Globus pallidus (tissue), 1 donor: ENCODE results near the gene MYO7B.
A peak's percentile ranks its signal among the peaks of the same experiment; 100 is the strongest.
"Not testable (repeated sequence)": the region's sequence is repeated elsewhere in the genome, so short reads cannot be mapped to it uniquely, and the experiment has no call there.

ENCODE experiments used
- DNase-seq: peaks from one replicate; pipeline ENCODE4 v3.0.0-alpha.2; 2015; ENCODE audit warnings: low spot score

Gene MYO7B

DNA sequence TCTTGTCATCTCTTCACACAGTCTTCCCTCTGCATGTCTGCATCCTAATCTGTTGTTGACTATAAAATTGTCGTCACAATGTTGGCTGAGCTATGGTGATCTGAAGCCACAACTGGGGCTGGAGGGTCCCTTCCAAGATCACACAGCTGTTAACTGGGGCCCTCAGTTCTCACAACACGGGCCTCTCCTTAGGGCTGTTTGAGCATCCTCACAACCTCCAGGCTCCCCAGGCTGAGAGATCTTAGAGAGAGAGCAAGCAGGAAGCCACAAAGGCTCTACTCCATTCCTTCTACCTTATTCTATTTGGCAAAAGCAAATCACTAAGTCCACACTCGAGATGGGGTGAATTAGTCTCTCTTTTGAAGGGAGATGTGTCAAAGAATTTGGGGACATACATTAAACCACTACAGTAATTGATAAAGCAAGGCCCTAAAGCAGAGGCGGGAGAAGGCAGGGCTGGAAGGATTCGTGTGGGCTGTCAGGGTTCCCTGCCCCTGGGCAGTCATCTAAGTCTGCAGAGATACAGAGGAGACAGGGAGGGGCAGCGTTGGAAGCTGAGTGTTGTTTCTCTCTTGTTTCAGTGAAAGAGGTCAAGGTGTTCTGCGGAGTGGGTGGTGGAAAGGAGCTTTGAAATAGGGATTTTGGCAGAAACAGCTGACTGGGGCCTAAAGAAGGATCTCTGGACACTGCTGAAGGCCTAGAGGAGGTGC, 15.9 kb downstream of the MYO7B start:
- no peak for DNase-seq

DNA sequence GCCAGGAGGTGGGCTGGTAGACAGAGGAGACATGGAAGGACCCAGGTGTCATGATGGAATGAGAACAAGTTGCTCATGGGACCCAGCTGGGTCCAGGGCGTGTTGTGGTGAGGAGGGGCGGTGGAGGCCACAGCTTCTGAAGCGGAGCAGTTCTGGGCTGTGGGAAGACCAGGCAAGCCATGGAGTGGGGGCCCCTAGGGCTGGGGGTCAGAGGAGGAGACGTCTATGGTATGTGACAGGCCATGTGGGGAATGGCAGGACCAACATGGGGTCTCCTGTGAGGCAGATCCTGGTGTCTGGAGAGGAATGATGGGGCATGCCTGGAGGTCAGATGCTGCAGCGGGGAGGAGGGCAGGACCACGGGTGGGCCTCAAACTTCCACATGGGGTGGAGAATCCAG, 16.9 kb downstream of the MYO7B start:
- no peak for DNase-seq

DNA sequence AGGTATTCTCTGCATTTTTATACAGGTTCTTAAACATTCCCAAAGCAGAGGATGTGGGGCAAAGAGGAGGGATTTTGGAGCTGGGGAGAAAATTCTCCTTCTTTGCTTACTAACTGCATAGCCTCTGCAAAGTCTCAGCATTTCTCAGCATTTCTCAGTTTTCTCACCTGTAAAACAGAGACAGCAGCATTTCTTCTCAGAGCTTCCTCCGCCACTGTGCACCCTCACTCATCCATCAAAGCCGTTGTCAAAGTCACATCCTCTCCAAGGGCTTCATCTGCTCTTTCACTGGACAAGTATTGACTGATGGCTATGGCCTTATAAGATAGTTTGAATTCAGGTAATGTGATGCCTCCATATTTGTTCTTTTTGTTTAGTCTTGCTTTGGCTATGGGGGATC, 17.4 kb downstream of the MYO7B start:
- no peak for DNase-seq

DNA sequence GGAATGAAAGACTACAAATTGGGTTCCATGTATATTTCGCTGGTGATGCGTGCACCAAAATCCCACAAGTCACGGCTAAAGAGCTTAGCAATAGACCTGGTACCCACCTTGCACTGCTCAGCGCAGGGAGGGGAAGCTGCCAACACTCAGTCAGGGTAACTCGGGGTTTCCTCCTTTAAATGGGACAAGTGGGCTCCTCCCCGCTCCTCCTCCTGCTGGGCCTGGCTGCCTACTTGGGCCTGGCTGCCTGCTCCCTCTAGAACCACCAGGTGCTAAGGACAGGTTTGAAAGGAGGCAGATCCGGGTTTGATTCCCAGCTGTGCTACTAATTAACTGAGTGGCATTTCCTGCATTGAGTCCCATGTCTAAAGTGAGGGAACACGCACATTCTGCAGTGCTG, 23.4 kb downstream of the MYO7B start:
- DNase-seq = no peak

DNA sequence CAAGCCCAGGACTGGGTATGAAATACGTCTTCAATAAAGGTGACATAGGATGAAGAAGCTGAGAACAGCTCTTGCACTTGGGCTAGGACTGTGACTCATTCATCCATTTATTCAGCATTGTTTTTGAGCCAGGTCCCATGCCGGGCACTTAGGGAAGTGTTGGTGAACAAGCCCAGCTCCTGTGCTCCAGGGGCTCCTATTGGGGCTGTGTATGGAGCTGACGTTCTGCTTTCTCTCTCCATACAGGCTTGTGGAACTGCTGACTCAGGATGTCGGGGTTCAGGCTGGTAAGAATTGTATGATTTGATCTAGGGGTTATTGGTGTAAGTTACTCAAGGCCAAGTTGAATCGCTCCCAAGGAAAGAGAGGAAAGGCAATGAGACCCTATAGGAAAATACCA, 24.0 kb downstream of the MYO7B start:
- DNase-seq = no peak

DNA sequence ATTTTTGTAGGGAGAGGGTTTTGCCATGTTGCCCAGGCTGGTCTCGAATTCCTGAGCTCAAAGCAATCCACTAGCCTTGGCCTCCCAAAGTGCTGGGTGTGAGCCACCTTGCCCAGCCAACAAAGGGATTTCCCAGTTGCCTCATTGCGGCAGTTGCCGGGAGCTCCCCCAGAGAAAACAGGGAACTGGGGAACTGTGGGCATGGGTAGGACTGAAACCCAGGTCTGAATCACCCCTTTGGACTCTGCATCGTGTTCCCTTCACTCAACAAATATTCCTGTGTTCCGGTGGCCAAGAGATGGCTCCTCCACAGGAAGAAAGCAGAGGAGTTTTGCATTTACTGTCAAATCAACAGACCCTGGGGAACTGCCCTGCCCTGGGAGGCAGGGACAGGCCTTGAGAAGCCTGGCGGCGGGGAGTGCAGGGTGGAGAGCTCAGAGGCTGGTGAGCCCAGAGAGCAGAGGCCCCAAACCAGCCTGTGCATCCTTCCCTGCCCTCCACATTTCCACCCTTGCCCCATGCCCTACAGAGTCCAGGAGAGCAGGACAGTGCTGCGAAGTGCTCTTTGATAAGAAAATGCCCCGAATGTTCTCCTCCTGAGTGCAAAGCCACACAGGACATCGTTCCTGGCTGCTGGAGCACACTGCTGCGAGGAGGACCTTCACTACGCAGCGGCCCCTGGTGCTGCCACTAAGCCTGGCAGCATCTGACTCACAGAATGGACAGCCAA, 24.9 kb downstream of the MYO7B start:
- DNase-seq = peak; percentile 52

DNA sequence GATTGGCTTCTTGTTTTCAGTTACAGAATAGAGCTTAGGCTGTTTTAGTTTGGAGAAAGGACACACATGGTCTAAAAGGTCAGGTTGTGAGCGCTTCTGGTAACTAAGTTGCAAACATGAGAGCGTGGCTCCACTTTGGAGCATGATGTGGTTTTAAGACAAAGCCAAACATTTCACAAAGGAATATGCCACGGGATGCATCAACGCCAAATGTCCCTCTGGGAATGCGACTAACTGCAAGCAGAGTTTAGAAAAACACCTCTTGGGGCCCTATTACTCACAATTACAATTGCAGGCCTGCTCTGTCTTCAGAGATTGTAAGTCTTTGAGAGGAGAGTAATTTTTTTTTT, 25.4 kb downstream of the MYO7B start:
- no peak for DNase-seq

DNA sequence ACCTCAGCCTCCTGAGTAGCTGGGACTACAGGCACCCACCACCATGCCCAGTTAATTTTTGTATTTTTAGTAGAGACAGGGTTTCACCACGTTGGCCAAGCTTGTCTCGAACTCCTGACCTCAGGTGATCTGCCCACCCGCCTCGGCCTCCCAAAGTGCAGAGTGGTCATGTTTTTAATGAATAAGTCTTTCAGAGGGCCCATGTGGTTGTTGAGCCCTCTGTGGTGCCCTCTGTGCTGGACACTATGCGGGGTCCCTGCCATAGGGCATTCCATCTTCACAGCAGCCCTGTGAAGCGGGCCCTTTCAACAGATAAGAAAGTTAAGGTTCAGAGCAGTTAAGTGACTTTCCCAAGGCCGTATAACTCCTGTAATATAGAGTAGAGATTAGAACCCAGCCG, 25.9 kb downstream of the MYO7B start:
- no peak for DNase-seq

DNA sequence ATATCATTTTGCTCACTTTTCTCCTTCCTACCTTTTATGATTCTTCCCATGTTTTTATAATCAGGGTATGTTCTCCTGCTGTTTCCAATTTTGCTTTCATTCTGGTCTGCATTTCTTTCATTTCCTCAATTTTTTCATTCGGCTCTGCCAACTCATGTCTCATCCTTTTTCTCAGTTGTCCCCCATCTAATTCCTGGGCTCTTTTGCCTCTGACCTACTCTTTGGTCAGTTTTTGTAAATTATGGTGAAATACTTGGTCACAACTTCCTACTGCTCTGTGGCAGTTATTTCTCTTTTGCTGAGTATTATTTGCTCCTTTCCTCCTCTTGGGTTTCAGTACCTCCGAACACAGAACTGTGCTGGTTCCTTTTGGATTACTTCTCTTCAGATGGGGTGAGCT, 27.5 kb downstream of the MYO7B start:
- DNase-seq = no peak

DNA sequence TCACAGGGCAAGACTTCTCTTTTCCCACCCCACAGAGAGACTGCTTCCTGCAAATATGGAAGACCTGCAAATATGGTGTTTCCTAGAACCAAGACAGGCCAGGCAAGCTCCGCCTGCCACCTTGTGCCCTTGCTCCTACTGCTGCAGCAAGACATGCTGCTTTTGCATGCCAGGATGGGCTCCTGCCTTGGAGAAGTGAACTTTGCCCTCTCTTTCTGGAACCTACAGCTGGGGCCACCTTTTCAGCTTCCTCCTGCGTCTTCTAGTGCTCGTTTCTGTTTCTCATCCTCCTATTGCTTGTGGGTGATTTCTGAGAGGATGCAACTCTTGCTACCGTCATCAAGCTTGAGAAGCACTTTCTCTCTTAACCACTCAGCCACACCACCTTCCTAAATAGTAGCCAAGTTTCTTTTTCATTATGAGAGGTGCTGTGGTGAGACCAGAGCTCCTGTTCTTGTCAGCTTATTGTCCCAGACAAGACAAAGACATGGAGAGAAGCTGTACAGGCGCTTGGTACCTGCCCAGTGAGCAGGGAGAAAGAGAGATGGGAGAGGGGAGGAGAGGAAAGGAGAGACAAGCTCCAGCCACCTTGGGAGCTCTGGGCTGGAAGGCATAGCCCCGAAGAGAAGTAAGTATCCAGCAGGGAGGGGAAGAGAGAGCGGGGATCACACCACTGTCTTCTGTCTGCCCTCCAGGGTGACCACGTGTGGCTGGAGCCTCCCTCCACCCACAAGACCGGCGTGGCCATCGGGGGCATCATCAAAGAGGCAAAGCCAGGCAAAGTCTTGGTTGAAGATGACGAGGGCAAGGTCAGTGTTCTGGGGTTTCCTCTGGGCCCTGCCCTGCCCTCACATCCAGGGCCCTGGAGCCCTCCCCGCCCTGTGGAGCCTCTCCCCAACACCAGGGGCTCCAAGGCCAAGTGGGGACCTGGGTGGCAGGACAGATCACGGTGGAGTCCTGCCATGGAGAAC, 28.3 kb downstream of the MYO7B start:
- no peak for DNase-seq

DNA sequence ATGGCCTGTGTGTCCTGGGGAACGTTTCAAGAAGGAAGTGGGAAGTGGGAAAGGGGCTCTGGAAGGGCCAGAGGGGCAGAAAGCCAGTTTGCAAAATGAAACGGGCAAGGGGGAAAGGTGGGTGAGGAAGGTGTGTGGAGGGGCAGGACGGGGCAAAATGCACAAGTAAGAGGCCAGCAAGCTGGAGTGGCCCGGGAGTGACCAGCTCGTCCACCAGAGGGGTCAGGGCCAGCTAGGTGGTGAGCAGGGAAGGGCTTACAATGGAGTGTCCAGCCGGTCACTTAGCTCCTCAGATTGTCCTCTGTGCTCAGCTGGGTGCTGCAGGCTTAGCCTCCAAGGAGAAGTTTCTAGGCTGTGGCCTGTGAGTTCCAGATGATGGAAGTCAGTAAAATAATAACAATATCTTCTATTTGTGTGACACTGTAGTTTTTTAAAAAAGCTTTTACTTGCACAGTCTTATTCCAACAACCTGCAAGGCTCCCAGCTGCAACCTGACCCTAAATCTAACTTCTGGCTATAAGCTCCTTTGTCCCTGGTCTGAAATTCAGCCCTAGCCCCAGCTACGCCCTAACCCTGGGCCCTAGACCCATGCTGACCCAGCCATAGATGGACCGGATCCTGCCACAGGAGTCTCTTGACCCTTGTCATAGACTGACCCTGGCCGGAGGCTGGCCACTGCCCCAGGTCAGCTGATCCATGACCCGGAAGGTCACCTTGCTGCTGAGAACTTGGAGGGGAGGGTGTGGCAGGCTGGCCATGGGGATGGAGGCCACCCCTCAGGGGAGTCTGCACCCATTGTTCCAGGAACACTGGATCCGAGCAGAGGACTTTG, 29.2 kb downstream of the MYO7B start:
- no peak for DNase-seq

DNA sequence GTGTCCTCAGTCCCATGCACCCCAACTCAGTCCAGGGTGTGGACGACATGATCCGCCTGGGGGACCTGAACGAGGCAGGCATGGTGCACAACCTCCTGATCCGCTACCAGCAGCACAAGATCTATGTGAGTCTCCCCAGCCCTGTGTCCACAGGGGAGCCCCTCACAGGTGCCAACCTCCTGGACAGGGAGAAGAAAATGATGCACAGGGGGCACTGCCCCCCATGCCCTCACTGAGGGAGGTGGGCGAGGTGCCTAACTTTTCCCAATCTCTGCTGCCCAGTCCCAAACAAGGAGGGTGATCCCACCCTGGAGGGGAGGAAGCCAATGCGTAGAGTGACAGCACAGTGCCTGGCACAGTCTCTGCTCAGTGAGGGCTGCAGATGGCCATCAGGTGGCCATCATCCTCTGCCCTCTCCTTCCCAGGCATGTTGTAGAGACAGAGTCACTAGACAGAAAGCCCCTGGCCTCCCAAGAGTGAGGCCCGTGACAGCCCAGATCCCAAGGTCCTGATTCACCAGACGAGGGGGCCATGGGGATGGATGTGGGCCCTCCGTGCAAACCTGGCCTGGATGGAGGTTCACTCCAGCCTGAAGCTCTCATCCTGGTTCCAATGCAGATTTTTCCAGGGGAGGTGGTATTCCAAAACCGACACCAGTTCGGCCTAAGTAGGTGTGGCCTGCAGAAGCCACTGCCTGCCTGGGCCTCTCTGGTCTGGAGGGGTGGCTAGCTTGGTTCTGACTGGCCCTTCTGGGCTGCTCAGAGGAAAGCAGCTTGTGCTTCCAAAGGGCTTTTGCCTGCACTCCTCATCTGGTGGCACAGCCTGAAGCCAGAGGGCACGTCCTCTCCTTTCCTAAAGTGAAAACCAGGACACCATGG, 30.0 kb downstream of the MYO7B start:
- no peak for DNase-seq

DNA sequence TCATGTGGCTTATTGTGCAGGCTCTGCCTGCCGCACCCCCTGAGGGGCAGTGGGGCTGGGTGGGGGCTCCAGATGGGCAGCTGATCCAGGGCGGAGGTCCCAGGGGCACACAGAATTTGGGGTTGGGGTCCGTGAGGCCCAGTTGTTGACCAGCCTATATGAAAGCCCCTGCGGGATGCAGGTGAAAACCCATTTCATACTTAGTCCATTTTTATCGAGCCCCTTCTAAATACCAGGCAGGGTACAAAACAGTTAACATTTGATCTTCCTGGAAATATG, 30.6 kb downstream of the MYO7B start:
- no peak for DNase-seq

DNA sequence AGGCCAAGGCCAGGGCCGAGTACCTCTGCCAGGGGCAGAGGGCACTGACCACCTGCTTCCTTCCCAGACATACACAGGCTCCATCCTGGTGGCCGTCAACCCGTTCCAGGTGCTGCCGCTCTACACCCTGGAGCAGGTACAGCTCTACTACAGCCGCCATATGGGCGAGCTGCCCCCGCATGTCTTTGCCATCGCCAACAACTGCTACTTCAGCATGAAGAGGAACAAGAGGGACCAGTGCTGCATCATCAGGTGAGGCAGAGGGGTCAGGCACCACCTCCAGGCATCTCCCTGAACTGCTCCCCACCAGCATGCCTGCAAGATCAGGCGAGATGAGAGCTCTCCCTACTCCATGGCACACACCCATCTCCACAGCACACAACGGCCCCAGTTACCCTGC, 31.1 kb downstream of the MYO7B start:
- DNase-seq = no peak

DNA sequence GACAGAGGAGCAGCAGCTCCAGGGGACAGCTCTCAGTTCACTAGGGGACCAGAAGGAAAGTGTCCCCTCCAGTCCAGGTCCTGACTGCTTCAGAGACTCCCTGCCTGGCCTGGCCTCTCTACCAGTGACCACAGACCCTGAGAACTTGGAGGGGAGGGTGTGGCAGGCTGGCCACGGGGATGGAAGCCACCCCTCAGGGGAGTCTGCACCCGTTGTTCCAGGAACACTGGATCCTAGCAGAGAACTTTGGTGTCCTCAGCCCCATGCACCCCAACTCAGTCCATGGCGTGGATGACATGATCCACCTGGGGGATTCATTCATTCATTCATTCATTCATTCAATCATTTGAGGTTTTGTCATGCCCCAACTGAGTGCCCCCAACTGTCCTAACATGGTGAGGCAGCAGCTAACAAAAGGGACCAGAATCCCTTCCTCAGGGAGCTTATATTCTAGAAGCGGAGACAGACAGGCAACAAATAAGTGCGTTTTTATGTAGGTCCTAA, 31.9 kb downstream of the MYO7B start:
- DNase-seq = no peak

DNA sequence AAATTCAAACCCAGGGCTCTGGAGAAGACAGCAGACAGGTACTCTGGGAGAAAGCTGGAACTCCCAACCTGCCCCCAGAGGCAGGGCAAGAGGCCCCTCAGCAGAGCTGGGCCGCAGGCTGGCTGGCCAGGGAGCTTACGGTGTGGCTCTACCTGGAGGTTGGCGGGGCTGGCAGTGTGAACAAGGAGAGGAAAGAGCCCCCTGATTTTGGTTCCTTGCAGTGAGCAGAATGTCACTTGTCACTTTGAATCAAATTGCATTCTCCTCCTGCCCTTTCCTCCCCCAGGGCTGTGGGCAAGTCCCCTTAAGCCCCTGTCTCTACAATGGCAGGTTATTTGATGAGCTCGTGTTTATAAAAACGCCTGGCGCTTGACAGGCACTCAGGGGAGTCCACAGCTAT, 32.6 kb downstream of the MYO7B start:
- DNase-seq = no peak

DNA sequence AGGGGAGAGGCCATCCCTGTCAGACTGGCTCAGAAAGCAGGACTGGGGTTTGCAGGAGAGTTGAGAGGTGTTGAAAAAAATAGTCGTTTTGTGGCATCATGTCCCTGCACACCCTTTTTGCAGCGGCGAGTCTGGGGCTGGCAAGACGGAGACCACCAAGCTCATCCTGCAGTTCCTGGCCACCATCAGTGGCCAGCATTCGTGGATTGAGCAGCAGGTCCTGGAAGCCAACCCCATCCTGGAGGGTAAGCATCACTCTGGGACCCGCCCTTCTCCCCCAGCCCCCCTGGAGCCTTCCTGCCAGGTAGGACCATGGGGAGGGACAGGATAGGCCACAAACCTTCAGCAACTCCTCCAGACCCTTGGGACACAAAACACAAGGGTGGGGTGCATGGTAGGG, 34.2 kb downstream of the MYO7B start:
- no peak for DNase-seq

DNA sequence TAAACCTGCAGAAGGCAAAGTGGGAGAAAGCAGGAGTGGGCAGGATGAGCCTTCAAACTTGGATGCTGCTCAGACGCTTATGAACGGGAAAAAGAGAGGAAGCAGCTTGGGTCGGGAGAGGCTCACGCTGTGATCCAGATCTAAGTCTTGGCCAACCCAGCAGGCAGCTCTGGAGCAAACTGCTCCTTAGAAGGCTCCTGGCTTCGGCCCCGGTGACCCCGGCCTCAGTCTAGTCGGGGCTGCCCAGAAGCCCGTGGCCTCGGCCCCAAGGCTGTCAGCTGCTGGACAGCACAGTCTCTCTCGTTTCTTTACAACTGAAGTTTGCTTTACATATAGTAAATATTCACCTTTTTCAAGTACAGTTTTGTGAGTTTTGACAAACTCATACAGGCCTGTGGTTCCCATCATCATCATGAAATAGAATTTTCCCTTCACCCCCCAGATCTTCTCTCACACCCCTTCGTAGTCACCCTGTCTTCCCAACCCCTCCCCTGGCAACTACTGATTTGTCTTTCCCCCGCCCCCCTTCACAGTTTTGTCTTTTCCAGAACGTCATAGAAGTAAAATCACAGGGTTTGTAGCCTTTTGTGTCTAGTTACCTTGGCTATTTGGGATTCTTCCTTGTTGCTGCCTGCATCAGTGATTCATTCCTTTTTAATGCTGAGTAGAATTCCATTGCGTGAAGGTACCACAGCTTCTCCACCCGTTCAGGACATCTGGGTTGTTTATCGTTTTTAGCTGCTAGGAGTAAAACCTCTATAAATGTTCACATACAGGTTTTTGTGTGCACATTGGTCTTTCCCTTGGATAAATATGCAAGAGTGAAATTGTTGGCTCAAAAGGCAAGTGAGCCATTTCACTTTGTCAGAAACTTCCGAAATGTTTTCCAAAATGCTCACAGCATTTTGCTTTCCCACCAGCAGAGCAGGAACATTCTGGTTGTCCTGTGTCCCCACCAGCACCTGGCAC, 35.1 kb downstream of the MYO7B start:
- peak; percentile 18 for DNase-seq

DNA sequence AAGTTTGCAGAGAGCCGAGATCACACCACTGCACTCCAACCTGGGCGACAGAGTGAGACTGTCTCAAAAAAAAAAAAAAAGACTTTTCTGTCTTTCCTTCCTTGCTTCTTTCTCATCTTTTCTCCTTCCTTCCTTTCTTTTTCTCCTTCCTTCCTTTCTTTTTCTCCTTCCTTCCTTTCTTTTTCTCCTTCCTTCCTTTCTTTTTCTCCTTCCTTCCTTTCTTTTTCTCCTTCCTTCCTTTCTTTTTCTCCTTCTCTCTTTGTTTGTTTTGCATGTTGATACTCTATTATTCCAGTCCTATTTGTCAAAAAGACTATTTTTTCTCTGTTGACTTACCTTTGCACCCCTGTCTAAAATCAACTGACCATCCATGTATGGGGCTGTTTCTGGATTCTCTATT, 36.9 kb downstream of the MYO7B start:
- not testable (repeated sequence) for DNase-seq

DNA sequence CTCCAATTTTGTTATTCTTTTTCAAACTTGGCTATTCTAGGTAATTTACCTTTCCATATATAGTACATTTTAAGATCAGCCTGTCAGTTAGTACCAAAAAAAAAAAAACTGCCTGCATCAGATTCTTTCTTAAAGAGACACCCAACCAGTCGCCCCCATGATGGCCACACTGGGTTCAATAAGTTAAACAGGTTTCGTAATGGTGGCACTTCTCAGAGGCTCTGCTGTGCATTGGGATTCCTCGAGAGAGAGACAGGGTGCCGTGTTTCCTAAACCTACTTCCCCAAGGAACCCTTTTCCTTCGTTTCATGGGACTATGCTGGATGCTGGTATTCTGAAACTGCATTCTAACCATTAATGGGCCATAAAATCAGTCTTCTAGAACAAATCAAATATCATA, 37.4 kb downstream of the MYO7B start:
- DNase-seq = no peak
